GM21381 (cell line): ENCODE results near the gene FADS6.
"Not testable (repeated sequence)": the region's sequence is repeated elsewhere in the genome, so short reads cannot be mapped to it uniquely, and the experiment has no call there.

Experiments
- ATAC-seq: cut with Tn5 transposase; IDR thresholded peaks from one replicate; pipeline ENCODE4 v1.9.1; 2021; ENCODE audit warnings: mild to moderate bottlenecking, moderate library complexity; ENCODE audit not compliant: unreplicated experiment

FADS6 gene

DNA sequence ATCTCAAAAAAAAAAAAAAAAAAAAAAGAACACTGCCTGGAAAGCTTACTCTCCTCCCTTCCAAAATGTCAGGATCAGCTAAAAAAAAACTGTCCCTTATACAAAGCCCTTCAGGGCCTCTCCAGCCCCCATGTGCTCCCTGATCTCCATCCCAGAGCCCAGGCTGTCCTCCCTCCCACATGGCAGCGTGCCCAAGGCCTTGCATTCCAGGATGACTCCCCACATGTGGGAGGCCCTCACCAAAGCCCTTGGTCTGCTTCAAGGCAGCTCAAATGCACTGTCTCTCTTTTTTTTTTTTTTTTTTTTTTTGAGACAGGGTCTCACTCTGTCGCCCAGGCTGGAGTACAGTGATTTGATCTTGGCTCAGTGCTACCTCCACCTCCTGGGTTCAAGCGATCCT is 22.9 kb downstream of the FADS6 start:
- ATAC-seq: no peak

DNA sequence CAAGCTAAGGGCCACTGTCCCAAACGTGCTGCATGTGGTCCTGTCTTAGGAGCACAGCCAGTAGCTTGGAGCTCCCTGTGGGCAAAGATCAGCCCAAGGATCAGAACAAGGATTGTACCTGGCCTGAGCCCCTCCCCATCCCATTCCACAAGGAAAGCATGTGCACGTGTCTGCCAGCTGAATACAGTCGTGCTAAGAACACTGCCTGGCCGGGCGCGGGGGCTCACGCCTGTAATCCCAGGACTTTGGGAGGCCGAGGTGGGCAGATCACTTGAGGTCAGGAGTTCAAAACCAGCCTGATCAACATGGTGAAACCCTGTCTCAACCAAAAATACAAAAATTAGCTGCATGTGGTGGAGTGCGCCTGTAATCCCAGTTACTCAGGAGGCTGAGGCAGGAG is 23.4 kb downstream of the FADS6 start:
- ATAC-seq: not testable (repeated sequence)

- no peak for ATAC-seq
Measured at GRCh38 chr17:74868908-74869255, 24.6 kb downstream of the FADS6 start.

GRCh38 chr17:74868251-74868907 is 25.1 kb downstream of the FADS6 start:
- no peak for ATAC-seq

- no peak for ATAC-seq
Measured at GRCh38 chr17:74866198-74866835, 27.1 kb downstream of the FADS6 start.

DNA sequence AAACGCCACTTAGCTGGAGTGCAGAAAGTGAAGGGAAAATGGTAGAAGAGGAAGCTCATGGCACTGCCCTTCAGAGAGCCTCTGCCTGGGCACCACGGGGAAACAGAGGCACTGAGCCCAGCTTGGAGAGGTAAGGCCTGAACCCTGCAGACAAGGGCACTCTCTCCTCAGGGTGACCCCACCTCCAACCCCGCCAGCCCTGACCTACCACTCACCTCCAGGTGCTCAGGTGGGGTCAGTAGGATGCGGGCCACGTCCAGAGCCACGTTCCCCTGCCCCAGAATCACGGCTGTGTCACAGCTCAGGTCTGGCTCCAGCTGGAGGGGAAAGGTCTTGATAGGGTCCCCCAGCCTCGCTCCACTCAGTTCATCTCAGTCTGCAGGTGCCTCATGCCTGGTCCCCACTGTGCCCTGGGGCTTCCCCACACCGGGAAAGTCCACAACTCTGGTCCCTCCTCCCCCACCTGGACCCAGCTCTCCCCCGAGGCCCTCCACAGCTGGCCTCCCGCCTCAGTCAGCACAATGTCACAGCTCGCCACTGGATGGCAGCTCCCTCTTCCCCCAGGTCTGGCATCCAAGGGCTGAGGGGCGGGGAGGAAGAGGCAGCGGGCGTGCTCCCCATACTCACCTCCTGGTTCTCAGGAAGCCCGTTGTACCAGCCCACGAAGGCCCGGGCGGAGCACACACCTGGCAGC is 27.8 kb downstream of the FADS6 start:
- ATAC-seq: no peak

DNA sequence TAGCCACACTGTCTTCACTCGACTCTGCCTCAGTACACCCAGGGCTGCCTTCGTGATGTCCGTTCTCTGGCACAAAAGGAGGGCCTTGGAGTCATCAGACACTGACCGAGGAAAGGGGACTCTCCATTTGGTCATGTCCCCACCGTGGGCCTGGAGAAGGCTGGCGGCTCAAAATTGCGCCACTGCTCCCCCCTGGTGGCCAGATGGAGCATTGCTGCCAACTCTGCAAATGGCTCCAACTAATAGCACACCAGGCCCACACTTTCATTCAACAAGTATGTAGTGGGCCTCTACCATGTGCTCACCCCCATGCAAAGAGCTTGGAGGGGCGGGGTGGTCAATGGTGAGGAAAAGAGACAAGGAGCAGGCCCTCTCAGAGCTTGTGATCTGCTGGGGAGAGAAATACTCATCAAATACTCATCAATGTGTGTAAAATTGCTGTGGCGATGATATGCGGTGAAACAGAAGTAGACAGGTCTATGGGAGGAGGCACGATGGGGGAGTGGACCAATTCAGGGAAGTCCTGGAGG is 28.5 kb downstream of the FADS6 start:
- ATAC-seq: no peak

DNA sequence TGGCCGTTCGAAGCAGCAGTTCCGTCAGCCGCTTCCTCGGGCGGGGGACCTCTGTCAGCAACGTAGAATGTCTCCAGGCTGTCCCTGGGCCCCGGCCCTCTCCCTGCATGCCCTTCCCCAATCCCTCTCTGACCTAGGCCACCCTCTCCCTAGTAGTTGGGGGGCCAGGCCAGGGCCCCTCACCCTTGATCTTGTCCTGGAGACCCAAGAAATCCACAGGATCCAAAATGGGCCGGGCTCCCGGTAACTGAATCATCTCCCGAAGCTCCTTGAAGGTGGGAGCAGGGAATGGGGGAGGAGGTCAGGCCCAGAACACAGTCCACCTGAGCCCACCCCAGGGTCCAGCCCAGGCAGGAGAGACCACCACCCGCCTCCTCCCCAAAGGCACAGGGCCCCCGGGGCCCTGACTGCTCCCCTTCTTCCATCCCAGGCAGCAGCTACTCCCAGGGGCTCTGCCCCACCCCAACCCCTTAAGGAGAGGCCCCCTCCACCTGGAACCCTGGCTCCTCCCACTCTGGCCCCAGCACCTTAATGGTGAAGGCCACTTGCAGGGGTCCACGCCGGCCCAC is 29.1 kb downstream of the FADS6 start:
- no peak for ATAC-seq

DNA sequence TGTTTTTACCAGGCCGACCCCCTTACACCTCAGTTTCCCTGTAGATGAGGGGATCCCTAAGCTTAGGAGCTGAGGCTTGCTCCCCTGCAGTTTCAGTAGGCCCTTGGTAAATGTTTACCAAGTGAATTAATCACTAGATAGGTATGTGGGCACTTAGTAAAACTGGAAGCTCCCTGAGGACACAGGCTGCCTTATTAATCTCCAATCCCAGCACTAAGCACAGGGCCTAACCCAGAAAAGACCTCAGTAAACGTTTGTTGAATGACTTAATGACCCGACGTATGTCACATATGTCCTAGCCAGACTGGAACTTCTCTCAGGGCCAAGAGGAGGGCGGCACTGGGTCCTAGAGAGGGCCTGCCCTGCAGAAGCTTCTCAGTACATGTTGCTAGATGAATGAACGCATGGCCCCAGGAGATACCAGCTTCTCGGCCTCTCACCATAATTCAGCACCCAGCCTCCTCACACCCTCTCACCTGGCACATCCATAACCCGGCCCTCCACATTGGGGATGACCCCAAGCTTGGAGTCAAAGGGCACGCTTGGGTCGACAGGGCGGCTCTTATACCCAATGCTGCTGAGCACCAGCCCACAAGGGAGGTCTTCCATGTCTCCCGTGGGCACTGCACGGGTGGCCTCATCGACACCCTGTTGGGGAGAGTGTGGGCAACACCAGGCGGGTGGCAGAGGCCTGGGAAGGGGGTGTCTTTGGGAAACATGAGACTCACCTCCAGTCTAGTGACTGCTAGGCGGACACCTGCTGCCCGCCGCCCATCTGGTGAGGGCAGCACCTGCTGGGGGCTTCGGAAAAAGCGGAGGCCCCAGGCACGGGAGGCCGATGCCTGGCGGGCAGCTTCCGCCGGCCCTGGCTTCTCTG is 29.8 kb downstream of the FADS6 start:
- ATAC-seq: no peak

GRCh38 chr17:74862919-74863318 is 30.5 kb downstream of the FADS6 start:
- no peak for ATAC-seq

- ATAC-seq: no peak
Measured at GRCh38 chr17:74862108-74862901, 31.1 kb downstream of the FADS6 start.

- ATAC-seq: no peak
Measured at GRCh38 chr17:74861662-74862107, 31.7 kb downstream of the FADS6 start.

GRCh38 chr17:74860872-74861661 is 32.4 kb downstream of the FADS6 start:
- ATAC-seq: no peak

- no peak for ATAC-seq
Measured at GRCh38 chr17:74860229-74860871, 33.1 kb downstream of the FADS6 start.

GRCh38 chr17:74859459-74860228 is 33.8 kb downstream of the FADS6 start, which contains the start of gene GRIN2C:
Gene GRIN2C, minus strand, starts transcription at chr17:74859885. Its CDS starts 4,793 bp downstream, at chr17:74855092.
- no peak for ATAC-seq

- ATAC-seq: no peak
Measured at GRCh38 chr17:74858672-74859458, 34.6 kb downstream of the FADS6 start.

- ATAC-seq: no peak
Measured at GRCh38 chr17:74857191-74857590, 36.2 kb downstream of the FADS6 start.
